Measurements from ENCODE around the gene ALG13. TPM values are rescaled to one million over a fixed set of nuclear protein-coding genes. Genes with fewer than 3 reads are reported as not detected.
"Not testable (repeated sequence)": the region's sequence is repeated elsewhere in the genome, so short reads cannot be mapped to it uniquely, and the experiment has no call there.

ALG13 gene
- total RNA-seq, 1 donor from 2014 or later, result 49.2 TPM

GRCh38 chrX:111756486-111756885, 75.5 kb downstream of the ALG13 start:
- intact Hi-C loops (cut with micrococcal nuclease), result no loop called here

- intact Hi-C loops (cut with micrococcal nuclease), result no loop called here
Measured at GRCh38 chrX:111759686-111760085, 78.7 kb downstream of the ALG13 start.

- intact Hi-C loops (cut with micrococcal nuclease), result no loop called here
Measured at GRCh38 chrX:111761578-111762135, 80.7 kb downstream of the ALG13 start.

GRCh38 chrX:111778591-111778990, 97.6 kb downstream of the ALG13 start:
- intact Hi-C loops (cut with micrococcal nuclease), result no loop called here

- intact Hi-C loops (cut with micrococcal nuclease), result no loop called here
Measured at GRCh38 chrX:111779582-111779981, 98.6 kb downstream of the ALG13 start.

GRCh38 chrX:111784667-111785066, 103.7 kb downstream of the ALG13 start:
- intact Hi-C loops (cut with micrococcal nuclease), result no loop called here

- intact Hi-C loops (cut with micrococcal nuclease), result not testable (repeated sequence)
Measured at GRCh38 chrX:111790054-111790453, 109.1 kb downstream of the ALG13 start.

Other genes starting within 250 kb of the ALG13 start
- gene SERTM2, start 169.5 kb upstream of the ALG13 start, total RNA-seq, result not detected in 2 replicates
- gene TRPC5OS, start 195.0 kb downstream of the ALG13 start, total RNA-seq, result not detected in 2 replicates

All from T-helper 1 cell treated with Interleukin-12 subunit alpha and Interleukin-12 subunit beta and Interleukin-4 antibody, amounts not matched to agents 30 ng/mL and 1 ng/mL, for 36 hours (primary cell).